GM12874 (cell line): ENCODE data around the gene PAOX.

ENCODE experiments used
- CTCF ChIP-seq: IDR thresholded peaks from 2 replicates; pipeline ENCODE4 v1.5.1; 2011; ENCODE audit warnings: low read depth, mild to moderate bottlenecking, control low read depth, low read length, moderate library complexity; ENCODE audit not compliant: insufficient read depth

The PAOX gene

GRCh38 chr10:133379152-133379800 is at the start of gene PAOX:
PAOX (plus strand) TSS chr10:133379262; CDS start chr10:133379317, 55 bp downstream.
- TF ChIP-seq CTCF, result no peak

- TF ChIP-seq CTCF, result peak; percentile 93
These were observed 49.4 kb upstream of the PAOX start for GRCh38 chr10:133329491-133330202.

- no peak for TF ChIP-seq CTCF
These were observed 45.9 kb upstream of the PAOX start for GRCh38 chr10:133332936-133333699.

GRCh38 chr10:133334503-133335245 is 44.4 kb upstream of the PAOX start:
- no peak for TF ChIP-seq CTCF

GRCh38 chr10:133335246-133336117 is 43.6 kb upstream of the PAOX start:
- no peak for TF ChIP-seq CTCF

GRCh38 chr10:133336118-133336576 is 42.9 kb upstream of the PAOX start:
- no peak for TF ChIP-seq CTCF
